ENCODE measurements around the gene PFDN6. TPM values are rescaled to one million over a fixed set of nuclear protein-coding genes. Genes with fewer than 3 reads are reported as not detected.

Gene PFDN6
- total and polyA plus RNA-seq, 9 of the 15 experiments (the other 6 are each of a cell fraction or from before 2014, with no cell fraction given), result 6.8 to 475 (median 216) TPM

DNA sequence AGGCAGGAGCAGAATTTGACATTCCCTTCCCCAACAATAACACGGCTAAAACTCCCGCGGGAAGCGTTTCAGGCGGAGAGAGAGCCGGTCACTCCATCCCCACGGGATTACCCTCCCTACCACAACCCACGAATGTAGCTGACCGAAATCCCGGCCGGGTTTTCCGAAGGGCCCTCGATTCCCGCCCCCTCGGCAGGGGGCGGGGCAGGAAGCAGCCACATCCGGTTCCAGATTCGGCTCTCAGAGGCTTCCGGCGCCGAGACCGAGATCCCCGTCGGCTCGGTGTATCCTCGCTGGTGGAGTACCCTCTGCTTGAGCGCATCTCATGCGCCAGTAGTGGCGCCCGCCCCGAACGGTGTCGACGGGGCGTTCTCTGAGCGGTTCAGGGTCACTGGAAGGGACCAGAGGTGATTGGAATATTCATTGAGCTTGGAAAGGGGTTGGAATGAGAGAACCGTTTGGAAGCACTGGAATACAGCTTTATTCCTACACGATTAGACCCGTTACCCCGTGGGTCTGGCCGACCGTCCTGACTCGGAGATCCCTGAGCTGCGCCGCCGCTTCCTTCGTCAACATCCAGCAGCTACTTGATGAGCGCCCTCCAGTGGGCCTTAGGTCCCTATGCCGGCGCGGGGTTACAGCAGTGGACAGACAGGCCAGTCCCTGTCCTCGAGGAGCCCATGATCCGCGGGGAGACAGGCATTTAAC lies 10.0 kb downstream of the PFDN6 start (continued):
- TF ChIP-seq TSC22D4 (tag; IDR thresholded peaks at IDR 0.05), result no peak
- TF ChIP-seq CEBPB (tag; IDR thresholded peaks at IDR 0.05), result no peak
- TF ChIP-seq ZNF212 (CRISPR knock-in tag; IDR thresholded peaks at IDR 0.05), result 0 out of 2 replicates have a peak, but pooled peaks have one; percentile 15
- no peak for TF ChIP-seq RUNX1 (IDR thresholded peaks at IDR 0.05; ENCODE audit: low read depth)
- no peak for TF ChIP-seq HNRNPL (IDR thresholded peaks at IDR 0.05; ENCODE audit: low read depth, low read length)
- TF ChIP-seq, protein P1, sequence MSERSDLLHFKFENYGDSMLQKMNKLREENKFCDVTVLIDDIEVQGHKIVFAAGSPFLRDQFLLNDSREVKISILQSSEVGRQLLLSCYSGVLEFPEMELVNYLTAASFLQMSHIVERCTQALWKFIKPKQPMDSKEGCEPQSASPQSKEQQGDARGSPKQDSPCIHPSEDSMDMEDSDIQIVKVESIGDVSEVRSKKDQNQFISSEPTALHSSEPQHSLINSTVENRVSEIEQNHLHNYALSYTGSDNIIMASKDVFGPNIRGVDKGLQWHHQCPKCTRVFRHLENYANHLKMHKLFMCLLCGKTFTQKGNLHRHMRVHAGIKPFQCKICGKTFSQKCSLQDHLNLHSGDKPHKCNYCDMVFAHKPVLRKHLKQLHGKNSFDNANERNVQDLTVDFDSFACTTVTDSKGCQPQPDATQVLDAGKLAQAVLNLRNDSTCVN (CRISPR knock-in tag; IDR thresholded peaks at IDR 0.05), result no peak
- peak; percentile 97 for TF ChIP-seq ETV1 (tag; conservative IDR thresholded peaks at IDR 0.05; ENCODE audit: low read depth)
- TF ChIP-seq, protein P2, sequence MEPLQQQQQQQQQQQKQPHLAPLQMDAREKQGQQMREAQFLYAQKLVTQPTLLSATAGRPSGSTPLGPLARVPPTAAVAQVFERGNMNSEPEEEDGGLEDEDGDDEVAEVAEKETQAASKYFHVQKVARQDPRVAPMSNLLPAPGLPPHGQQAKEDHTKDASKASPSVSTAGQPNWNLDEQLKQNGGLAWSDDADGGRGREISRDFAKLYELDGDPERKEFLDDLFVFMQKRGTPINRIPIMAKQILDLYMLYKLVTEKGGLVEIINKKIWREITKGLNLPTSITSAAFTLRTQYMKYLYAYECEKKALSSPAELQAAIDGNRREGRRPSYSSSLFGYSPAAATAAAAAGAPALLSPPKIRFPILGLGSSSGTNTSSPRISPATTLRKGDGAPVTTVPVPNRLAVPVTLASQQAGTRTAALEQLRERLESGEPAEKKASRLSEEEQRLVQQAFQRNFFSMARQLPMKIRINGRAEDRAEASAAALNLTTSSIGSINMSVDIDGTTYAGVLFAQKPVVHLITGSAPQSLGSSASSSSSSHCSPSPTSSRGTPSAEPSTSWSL (CRISPR knock-in tag; IDR thresholded peaks at IDR 0.05; ENCODE audit: borderline replicate concordance), result peak; percentile 76; the same call in 1 of the 2 replicates
- no peak for TF ChIP-seq STAT5B (CRISPR knock-in tag; IDR thresholded peaks at IDR 0.05)
- TF ChIP-seq, protein P3, sequence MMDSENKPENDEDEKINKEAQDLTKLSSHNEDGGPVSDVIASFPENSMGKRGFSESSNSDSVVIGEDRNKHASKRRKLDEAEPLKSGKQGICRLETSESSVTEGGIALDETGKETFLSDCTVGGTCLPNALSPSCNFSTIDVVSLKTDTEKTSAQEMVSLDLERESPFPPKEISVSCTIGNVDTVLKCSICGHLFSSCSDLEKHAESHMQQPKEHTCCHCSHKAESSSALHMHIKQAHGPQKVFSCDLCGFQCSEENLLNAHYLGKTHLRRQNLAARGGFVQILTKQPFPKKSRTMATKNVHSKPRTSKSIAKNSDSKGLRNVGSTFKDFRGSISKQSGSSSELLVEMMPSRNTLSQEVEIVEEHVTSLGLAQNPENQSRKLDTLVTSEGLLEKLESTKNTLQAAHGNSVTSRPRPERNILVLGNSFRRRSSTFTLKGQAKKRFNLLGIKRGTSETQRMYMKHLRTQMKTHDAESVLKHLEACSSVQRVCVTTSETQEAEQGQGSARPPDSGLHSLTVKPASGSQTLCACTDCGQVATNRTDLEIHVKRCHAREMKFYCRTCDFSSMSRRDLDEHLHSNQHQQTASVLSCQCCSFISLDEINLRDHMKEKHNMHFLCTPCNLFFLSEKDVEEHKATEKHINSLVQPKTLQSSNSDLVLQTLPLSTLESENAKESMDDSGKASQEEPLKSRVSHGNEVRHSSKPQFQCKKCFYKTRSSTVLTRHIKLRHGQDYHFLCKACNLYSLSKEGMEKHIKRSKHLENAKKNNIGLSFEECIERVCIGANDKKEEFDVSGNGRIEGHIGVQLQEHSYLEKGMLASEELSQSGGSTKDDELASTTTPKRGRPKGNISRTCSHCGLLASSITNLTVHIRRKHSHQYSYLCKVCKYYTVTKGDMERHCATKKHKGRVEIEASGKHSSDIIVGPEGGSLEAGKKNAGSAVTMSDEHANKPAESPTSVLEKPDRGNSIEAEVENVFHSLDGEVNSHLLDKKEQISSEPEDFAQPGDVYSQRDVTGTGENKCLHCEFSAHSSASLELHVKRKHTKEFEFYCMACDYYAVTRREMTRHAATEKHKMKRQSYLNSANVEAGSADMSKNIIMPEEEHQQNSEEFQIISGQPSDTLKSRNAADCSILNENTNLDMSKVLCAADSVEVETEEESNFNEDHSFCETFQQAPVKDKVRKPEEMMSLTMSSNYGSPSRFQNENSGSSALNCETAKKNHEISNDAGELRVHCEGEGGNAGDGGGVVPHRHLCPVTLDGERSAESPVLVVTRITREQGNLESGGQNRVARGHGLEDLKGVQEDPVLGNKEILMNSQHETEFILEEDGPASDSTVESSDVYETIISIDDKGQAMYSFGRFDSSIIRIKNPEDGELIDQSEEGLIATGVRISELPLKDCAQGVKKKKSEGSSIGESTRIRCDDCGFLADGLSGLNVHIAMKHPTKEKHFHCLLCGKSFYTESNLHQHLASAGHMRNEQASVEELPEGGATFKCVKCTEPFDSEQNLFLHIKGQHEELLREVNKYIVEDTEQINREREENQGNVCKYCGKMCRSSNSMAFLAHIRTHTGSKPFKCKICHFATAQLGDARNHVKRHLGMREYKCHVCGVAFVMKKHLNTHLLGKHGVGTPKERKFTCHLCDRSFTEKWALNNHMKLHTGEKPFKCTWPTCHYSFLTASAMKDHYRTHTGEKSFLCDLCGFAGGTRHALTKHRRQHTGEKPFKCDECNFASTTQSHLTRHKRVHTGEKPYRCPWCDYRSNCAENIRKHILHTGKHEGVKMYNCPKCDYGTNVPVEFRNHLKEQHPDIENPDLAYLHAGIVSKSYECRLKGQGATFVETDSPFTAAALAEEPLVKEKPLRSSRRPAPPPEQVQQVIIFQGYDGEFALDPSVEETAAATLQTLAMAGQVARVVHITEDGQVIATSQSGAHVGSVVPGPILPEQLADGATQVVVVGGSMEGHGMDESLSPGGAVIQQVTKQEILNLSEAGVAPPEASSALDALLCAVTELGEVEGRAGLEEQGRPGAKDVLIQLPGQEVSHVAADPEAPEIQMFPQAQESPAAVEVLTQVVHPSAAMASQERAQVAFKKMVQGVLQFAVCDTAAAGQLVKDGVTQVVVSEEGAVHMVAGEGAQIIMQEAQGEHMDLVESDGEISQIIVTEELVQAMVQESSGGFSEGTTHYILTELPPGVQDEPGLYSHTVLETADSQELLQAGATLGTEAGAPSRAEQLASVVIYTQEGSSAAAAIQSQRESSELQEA (IDR thresholded peaks at IDR 0.05; ENCODE audit: low read depth), result 0 out of 2 replicates have a peak, but pooled peaks have one; percentile 25
- TF ChIP-seq, protein P4, sequence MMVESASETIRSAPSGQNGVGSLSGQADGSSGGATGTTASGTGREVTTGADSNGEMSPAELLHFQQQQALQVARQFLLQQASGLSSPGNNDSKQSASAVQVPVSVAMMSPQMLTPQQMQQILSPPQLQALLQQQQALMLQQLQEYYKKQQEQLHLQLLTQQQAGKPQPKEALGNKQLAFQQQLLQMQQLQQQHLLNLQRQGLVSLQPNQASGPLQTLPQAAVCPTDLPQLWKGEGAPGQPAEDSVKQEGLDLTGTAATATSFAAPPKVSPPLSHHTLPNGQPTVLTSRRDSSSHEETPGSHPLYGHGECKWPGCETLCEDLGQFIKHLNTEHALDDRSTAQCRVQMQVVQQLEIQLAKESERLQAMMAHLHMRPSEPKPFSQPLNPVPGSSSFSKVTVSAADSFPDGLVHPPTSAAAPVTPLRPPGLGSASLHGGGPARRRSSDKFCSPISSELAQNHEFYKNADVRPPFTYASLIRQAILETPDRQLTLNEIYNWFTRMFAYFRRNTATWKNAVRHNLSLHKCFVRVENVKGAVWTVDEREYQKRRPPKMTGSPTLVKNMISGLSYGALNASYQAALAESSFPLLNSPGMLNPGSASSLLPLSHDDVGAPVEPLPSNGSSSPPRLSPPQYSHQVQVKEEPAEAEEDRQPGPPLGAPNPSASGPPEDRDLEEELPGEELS (CRISPR knock-in tag; IDR thresholded peaks at IDR 0.05; ENCODE audit: borderline replicate concordance), result no peak
- no peak for TF ChIP-seq ZNF274 (IDR thresholded peaks at IDR 0.05; ENCODE audit: borderline replicate concordance, low read depth, low read length)

All from K562 (cell line).